K562 (cell line): ENCODE data around the gene MRPL38. TPM values are rescaled to one million over a fixed set of nuclear protein-coding genes. Genes with fewer than 3 reads are reported as not detected.

Experiments used
- ETV1 ChIP-seq: fragments of 450-650 bp; conservative IDR thresholded peaks from 2 replicates; pipeline ENCODE4 v1.6.1; 2016; ENCODE audit warnings: missing genetic modification characterization, control low read depth, low read depth, missing compliant biosample characterization
- GATAD2A ChIP-seq: fragments of 450-650 bp; IDR thresholded peaks from 2 replicates; pipeline ENCODE4 v1.6.1; 2017
- HMGN3 ChIP-seq: IDR thresholded peaks from 2 replicates; pipeline ENCODE4 v1.6.1; 2011; ENCODE audit warnings: borderline replicate concordance, low read depth, mild to moderate bottlenecking, mixed read lengths, low read length; ENCODE audit not compliant: insufficient read length; ENCODE audit errors: extremely low read depth
- KDM5B ChIP-seq: fragments of 200-600 bp; sonication (generic); IDR thresholded peaks from 2 replicates; pipeline ENCODE4 v1.6.1; 2012; ENCODE audit warnings: low read depth, mild to moderate bottlenecking, moderate library complexity, low read length, control low read depth, inconsistent platforms; ENCODE audit not compliant: insufficient replicate concordance
- KLF1 ChIP-seq: fragments of 450-650 bp; IDR thresholded peaks from 2 replicates; pipeline ENCODE4 v1.6.1; 2016; ENCODE audit warnings: missing genetic modification characterization, missing compliant biosample characterization
- MCM5 ChIP-seq: fragments of 450-650 bp; IDR thresholded peaks from 2 replicates; pipeline ENCODE4 v1.6.1; 2016; ENCODE audit warnings: low read depth
- MEF2D ChIP-seq: conservative IDR thresholded peaks from 2 replicates; pipeline ENCODE4 v1.6.1; 2016; ENCODE audit warnings: low read depth, missing genetic modification characterization, missing compliant biosample characterization
- PBX2 ChIP-seq, 2 experiments: IDR thresholded peaks in 1 of 2; conservative IDR thresholded peaks in 1 of 2; 2 replicates each; pipeline ENCODE4 v1.6.1; 2016; ENCODE audit warnings: low read depth in 2 of 2, mild to moderate bottlenecking in 1 of 2, missing compliant biosample characterization in 1 of 2, missing genetic modification characterization in 1 of 2, moderate library complexity in 1 of 2
- POLR2G ChIP-seq: fragments of 200-400 bp; formaldehyde crosslinking; IDR thresholded peaks from 2 replicates; pipeline ENCODE4 v1.6.1; 2017; ENCODE audit warnings: low read depth, mild to moderate bottlenecking, antibody characterized with exemption, low read length, moderate library complexity
- SMAD4 ChIP-seq: fragments of 250-450 bp; sonication (Bioruptor Pico); conservative IDR thresholded peaks from 2 replicates; pipeline ENCODE4 v1.8.0; 2021; ENCODE audit warnings: inconsistent platforms, mild to moderate bottlenecking, moderate library complexity
- SMARCA4 ChIP-seq: fragments of 450-650 bp; IDR thresholded peaks from 2 replicates; pipeline ENCODE4 v1.6.1; 2016
- TCF7L2 ChIP-seq: fragments of 150-350 bp; IDR thresholded peaks from 2 replicates; pipeline ENCODE4 v1.6.1; 2016; ENCODE audit warnings: low read depth, mild to moderate bottlenecking, low read length, moderate library complexity
- ZNF407 ChIP-seq: fragments of 450-650 bp; IDR thresholded peaks from 2 replicates; pipeline ENCODE4 v1.6.1; 2016; ENCODE audit warnings: low read depth
- polyA plus RNA-seq, 8 experiments: library from polyadenylated mRNA; depleted of rRNA in 4 of 8; stranded (reverse) in 5 of 8; unstranded in 3 of 8; fragments of >200 nt; fragmentation: Nextera tagmentation in 2 of 8; fragmentation: Illumina TruSeq in 1 of 8; extraction: Ambion mirVana in 2 of 8; extraction: Trizol in 1 of 8; gene quantifications; 2 replicates each; pipeline versions ENCODE4 v1.2.1 to v1.2.3, GENCODE V29; 2011 to 2014; ENCODE audit warnings: inconsistent platforms in 1 of 8, missing spikeins in 1 of 8
- total RNA-seq, 7 experiments: library from RNA; depleted of rRNA in 6 of 7; stranded (reverse); fragments of >200 nt in 6 of 7; fragmentation: Illumina TruSeq in 2 of 7; extraction: Trizol in 2 of 7; gene quantifications; 2 replicates each; pipeline versions ENCODE4 v1.2.1 to v1.2.3, GENCODE V29; 2011 to 2021; ENCODE audit warnings: low replicate concordance in 1 of 7

Gene MRPL38
- total and polyA plus RNA-seq, 9 of the 15 experiments (the other 6 are each of a cell fraction or from before 2014, with no cell fraction given), result 4.5 to 154 (median 48.5) TPM

- TF ChIP-seq ZNF407, result no peak
- no peak for TF ChIP-seq HMGN3
- no peak for TF ChIP-seq ETV1 (tag)
- no peak for TF ChIP-seq TCF7L2
- no peak for TF ChIP-seq KLF1 (tag)
- no peak for TF ChIP-seq KDM5B
- no peak for TF ChIP-seq PBX2 (CRISPR knock-in tag; IDR thresholded peaks at IDR 0.05; ENCODE audit: low read depth)
- no peak for TF ChIP-seq PBX2 (tag; conservative IDR thresholded peaks at IDR 0.05; ENCODE audit: low read depth)
- no peak for TF ChIP-seq POLR2G
- TF ChIP-seq SMARCA4, result no peak
- TF ChIP-seq SMAD4 (CRISPR knock-in tag), result no peak
- TF ChIP-seq MEF2D (tag), result no peak
- no peak for TF ChIP-seq GATAD2A
- no peak for TF ChIP-seq MCM5
Observed at GRCh38 chr17:75875940-75876189, 28.8 kb downstream of the MRPL38 start (continued).
